ENCODE results near the gene MSH5. TPM values are rescaled to one million over a fixed set of nuclear protein-coding genes. Genes with fewer than 3 reads are reported as not detected.

MSH5 gene
- total RNA-seq, 1 experiment from 2014 or later, result 22.4 TPM

DNA sequence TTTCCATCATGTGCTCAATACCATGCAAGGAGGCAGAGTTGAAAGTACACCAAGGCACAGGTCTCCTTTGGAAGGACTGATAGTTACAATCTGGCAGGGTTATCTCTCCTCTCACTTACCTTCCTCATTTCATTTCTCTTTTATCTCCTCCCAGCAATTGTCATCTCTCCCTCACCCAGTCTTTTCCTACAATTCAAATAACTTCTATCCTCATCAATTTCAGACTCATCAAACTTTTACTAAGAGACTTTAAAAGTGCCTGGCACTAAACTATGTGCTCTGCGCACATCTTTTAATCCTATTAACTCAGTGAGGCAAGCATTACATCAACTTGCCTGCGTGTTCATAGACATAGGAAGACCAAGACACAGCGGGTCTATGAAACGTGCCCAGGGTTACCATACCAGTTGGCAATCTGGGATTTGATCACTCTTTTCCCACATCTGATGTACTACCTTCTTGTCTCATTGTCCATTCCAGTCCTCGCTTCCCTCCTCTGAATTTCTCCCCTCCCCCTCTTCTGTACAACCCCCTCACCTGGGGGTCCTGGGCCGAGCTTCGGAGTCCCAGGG is 54.6 kb downstream of the MSH5 start:
- no peak overlapping the region for H2BK12ac ChIP-seq (ENCODE audit: insufficient read length, low read depth, low read length)
- Mint-ChIP-seq H3K4me1 (peaks cover 10% of the 10 kb centered on the region in 2 experiments), H3K4me3 (peak overlapping the region; percentile 98), H3K36me3 (ENCODE audit: insufficient read depth in 1 of 3, low read depth in 3 of 3) (peaks cover 19 to 59% (median 50%) of the 10 kb centered on the region in 3 experiments), H3K27ac (peak overlapping the region in 2 of 3 experiments; percentile 10 to 63; a peak in 1 of 7 replicates), H3K27me3 (ENCODE audit: low read depth) (no peaks in the 10 kb centered on the region), H3K9me3 (no peaks in the 10 kb centered on the region)
- H2BK15ac ChIP-seq (ENCODE audit: low read depth, low read length), result no peak overlapping the region
- no peak overlapping the region for H3T11ph ChIP-seq (ENCODE audit: low read length)
- TF ChIP-seq CTCF (conservative IDR thresholded peaks at IDR 0.05), result no peak
- H3K4me2 ChIP-seq (ENCODE audit: insufficient read depth, insufficient read length, low read length), result peak overlapping the region; percentile 77
- H3K79me2 ChIP-seq (ENCODE audit: insufficient read depth, low read length), result peaks cover 2% of the 10 kb centered on the region; the same call in 1 of the 2 replicates
- H3K79me1 ChIP-seq (ENCODE audit: insufficient read depth, low read depth, low read length, poor library complexity, severe bottlenecking), result no peaks in the 10 kb centered on the region
- no peak overlapping the region for H3K56ac ChIP-seq (ENCODE audit: insufficient read length, low read depth, low read length)
- peaks cover 3% of the 10 kb centered on the region for H3K23me2 ChIP-seq (ENCODE audit: insufficient read length, low read depth, low read length, poor library complexity, severe bottlenecking)
- H4K91ac ChIP-seq (ENCODE audit: insufficient read length, low read depth, low read length), result no peak overlapping the region
- H4K5ac ChIP-seq (ENCODE audit: insufficient read length, low read depth, low read length), result no peak overlapping the region
- no peak overlapping the region for H2BK5ac ChIP-seq (ENCODE audit: insufficient read length, low read length)
- no peak overlapping the region for H3K27ac ChIP-seq (ENCODE audit: insufficient read length, low read depth, low read length)
- no peak overlapping the region for H2BK20ac ChIP-seq (ENCODE audit: low read depth, low read length, poor library complexity, severe bottlenecking)
- H3K14ac ChIP-seq (ENCODE audit: insufficient read depth, low read length), result no peak overlapping the region
- no peak for DNase-seq
- H3K9ac ChIP-seq (ENCODE audit: extremely low read depth, insufficient read length, low read length), result peak overlapping the region; percentile 72
- no peak overlapping the region for H3K23ac ChIP-seq (ENCODE audit: insufficient read length, low read depth, low read length)
- no CpG with 5 or more reads among the region's 7 CpGs for WGBS (ENCODE audit: extremely low coverage, insufficient read length, low lambda C conversion rate)
- no peak overlapping the region for H2BK120ac ChIP-seq (ENCODE audit: low read depth, low read length, poor library complexity, severe bottlenecking)
- H3K4me1 ChIP-seq (ENCODE audit: insufficient read depth, low read length), result no peaks in the 10 kb centered on the region
- no peak overlapping the region for H2AK5ac ChIP-seq (ENCODE audit: insufficient read length, low read length)
- H3K27me3 ChIP-seq (ENCODE audit: insufficient read depth, low read length), result no peaks in the 10 kb centered on the region
- H4K8ac ChIP-seq (replicated peaks; ENCODE audit: insufficient read length, low read depth, low read length), result no peak overlapping the region
- H3K18ac ChIP-seq (ENCODE audit: insufficient read length, low read depth, low read length), result no peak overlapping the region
- H3K4ac ChIP-seq (ENCODE audit: low read depth, low read length), result no peak overlapping the region
- H3K9me3 ChIP-seq (ENCODE audit: control insufficient read depth, low read depth, low read length), result no peaks in the 10 kb centered on the region
- H4K20me1 ChIP-seq (ENCODE audit: control insufficient read depth, insufficient read depth, insufficient read length), result no peaks in the 10 kb centered on the region
- H2AFZ ChIP-seq (ENCODE audit: low read length), result no peak overlapping the region
